Tibial nerve (tissue), 4 donors: ENCODE data around the gene CXCL11.

ENCODE experiments used
- EP300 ChIP-seq, 2 donors: sonication (generic); formaldehyde crosslinking; IDR thresholded peaks; one replicate each; pipeline ENCODE4 v1.6.1; 2017; ENCODE audit warnings: antibody characterized with exemption in 2 of 2, mild to moderate bottlenecking in 1 of 2
- POLR2A ChIP-seq, 2 donors: fragments of 450-650 bp; IDR thresholded peaks; one replicate each; pipeline ENCODE4 v1.6.1; 2017; ENCODE audit warnings: antibody characterized with exemption in 2 of 2, mild to moderate bottlenecking in 2 of 2, moderate library complexity in 2 of 2
- TF ChIP-seq, protein P1 (sequence below), 5 experiments: fragments of 200-600 bp in 3 of 5; fragments of 450-650 bp in 2 of 5; sonication (generic) in 3 of 5; IDR thresholded peaks; one replicate each; pipeline ENCODE4 v1.5.1; 2016 to 2019; ENCODE audit warnings: antibody characterized with exemption in 5 of 5, mild to moderate bottlenecking in 3 of 5, moderate library complexity in 2 of 5

DNA sequence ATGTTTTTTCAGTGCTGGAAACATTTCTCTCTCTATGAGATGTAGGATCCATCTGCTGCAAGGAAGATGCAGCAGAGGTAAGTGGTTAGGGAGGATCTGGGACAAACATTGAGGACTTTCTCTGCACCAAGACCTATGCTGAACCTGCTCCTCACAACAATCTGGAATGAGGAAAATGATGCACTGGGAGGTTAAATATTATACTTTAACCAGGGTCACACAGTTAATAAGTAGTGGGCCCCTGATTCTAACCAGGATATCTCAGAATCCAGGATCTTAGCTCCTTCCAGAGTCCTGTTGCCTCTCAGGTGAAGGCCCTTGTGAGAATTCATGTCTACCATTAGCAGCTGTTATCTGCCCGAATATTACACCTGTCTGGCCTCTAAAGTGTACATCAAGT, 35.6 kb downstream of the CXCL11 start:
- TF ChIP-seq, protein P1, sequence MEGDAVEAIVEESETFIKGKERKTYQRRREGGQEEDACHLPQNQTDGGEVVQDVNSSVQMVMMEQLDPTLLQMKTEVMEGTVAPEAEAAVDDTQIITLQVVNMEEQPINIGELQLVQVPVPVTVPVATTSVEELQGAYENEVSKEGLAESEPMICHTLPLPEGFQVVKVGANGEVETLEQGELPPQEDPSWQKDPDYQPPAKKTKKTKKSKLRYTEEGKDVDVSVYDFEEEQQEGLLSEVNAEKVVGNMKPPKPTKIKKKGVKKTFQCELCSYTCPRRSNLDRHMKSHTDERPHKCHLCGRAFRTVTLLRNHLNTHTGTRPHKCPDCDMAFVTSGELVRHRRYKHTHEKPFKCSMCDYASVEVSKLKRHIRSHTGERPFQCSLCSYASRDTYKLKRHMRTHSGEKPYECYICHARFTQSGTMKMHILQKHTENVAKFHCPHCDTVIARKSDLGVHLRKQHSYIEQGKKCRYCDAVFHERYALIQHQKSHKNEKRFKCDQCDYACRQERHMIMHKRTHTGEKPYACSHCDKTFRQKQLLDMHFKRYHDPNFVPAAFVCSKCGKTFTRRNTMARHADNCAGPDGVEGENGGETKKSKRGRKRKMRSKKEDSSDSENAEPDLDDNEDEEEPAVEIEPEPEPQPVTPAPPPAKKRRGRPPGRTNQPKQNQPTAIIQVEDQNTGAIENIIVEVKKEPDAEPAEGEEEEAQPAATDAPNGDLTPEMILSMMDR (IDR thresholded peaks at IDR 0.05) = no peak
- no peak for TF ChIP-seq POLR2A (IDR thresholded peaks at IDR 0.05)
- no peak for TF ChIP-seq EP300 (IDR thresholded peaks at IDR 0.05)
